ENCODE data around the gene TMEM213.

TMEM213 gene

DNA sequence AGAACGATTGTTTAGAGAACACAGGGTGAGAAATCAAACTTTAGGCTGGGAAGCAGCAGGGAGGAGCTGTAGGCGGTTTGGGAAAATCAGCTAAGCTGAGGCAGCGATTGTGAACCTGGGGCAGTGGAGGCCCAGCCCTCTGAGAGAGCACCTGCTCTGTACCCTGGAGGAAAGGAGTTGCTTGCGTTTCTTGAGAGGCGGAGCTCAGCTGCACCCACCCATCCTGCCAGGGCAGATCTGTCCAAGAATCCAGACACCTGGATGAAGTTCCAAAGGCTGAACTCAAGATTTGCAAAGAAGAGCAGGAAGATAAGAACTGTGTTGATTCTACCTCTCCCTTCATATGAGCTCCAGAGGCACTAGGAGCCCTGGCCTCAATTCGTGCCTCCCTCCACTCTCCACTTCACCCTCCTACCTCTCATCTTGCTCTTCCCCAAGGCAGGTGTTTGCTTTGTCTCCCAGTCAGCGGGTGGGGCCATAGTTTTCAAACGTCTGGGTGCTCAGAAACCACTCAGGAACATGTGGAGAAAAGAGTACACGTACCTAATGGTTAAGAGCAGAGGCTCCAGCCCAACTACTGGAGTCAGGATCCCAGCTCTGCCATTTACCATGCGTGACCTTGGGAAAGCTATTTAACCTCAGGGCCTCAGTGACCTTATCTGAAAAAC is 21.5 kb upstream of the TMEM213 start:
- Histone ChIP-seq H2AFZ (ENCODE audit: low read length) (no peak overlapping the region), H4K20me1 (ENCODE audit: insufficient read depth, low read length, poor library complexity, severe bottlenecking) (no peaks in the 10 kb centered on the region), H3K9ac (ENCODE audit: low read depth, low read length, poor library complexity, severe bottlenecking) (no peak overlapping the region), H3K36me3 (ENCODE audit: insufficient read depth, low read length) (no peaks in the 10 kb centered on the region), H3K9me3 (ENCODE audit: insufficient read depth, low read depth, low read length) (no peaks in the 10 kb centered on the region), H3K9me2 (replicated peaks; ENCODE audit: low read depth, low read length) (no peaks in the 10 kb centered on the region), H3K79me2 (ENCODE audit: insufficient read depth, low read length) (no peaks in the 10 kb centered on the region), H3K4me1 (ENCODE audit: insufficient read depth, low read length, poor library complexity, severe bottlenecking) (no peaks in the 10 kb centered on the region), H3F3A (ENCODE audit: low read depth) (no peaks in the 10 kb centered on the region), H3K4me2 (ENCODE audit: low read depth, low read length, poor library complexity, severe bottlenecking) (no peak overlapping the region), H3K27me3 (ENCODE audit: insufficient read depth, low read length, poor library complexity, severe bottlenecking) (no peaks in the 10 kb centered on the region), H3K4me3 (ENCODE audit: low read length, poor library complexity, severe bottlenecking) (no peak overlapping the region)
- no peak for TF ChIP-seq EZH2phosphoT487 (IDR thresholded peaks at IDR 0.05; ENCODE audit: borderline replicate concordance)
- TF ChIP-seq, protein P1, sequence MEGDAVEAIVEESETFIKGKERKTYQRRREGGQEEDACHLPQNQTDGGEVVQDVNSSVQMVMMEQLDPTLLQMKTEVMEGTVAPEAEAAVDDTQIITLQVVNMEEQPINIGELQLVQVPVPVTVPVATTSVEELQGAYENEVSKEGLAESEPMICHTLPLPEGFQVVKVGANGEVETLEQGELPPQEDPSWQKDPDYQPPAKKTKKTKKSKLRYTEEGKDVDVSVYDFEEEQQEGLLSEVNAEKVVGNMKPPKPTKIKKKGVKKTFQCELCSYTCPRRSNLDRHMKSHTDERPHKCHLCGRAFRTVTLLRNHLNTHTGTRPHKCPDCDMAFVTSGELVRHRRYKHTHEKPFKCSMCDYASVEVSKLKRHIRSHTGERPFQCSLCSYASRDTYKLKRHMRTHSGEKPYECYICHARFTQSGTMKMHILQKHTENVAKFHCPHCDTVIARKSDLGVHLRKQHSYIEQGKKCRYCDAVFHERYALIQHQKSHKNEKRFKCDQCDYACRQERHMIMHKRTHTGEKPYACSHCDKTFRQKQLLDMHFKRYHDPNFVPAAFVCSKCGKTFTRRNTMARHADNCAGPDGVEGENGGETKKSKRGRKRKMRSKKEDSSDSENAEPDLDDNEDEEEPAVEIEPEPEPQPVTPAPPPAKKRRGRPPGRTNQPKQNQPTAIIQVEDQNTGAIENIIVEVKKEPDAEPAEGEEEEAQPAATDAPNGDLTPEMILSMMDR (conservative IDR thresholded peaks at IDR 0.05; ENCODE audit: low read length): no peak

DNA sequence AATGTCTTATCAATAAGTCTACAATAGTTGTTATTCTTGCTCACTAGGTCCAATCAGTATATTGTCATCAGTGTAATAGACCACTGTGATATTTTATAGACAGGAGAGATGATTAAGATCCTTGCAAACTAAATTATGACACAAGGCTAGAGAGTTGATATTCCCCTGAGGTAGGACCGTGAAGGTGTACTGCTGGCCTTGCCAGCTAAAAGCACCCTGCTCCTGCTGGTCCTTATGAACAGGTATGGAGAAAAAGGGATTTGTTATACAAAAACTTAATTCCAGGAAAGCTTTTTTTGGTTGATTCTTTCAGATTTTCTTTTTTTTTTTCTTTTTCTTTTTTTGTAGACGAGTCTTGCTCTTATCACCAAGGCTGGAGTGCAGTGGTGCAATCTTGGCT is 16.8 kb upstream of the TMEM213 start:
- H3K4me3 ChIP-seq (ENCODE audit: low read length, poor library complexity, severe bottlenecking): no peak overlapping the region
- H3K36me3 ChIP-seq (ENCODE audit: insufficient read depth, low read length): no peaks in the 10 kb centered on the region
- no peak overlapping the region for H3K9ac ChIP-seq (ENCODE audit: low read depth, low read length, poor library complexity, severe bottlenecking)
- no peak overlapping the region for H2AFZ ChIP-seq (ENCODE audit: low read length)
- H3K9me3 ChIP-seq (ENCODE audit: insufficient read depth, low read depth, low read length): no peaks in the 10 kb centered on the region
- H4K20me1 ChIP-seq (ENCODE audit: insufficient read depth, low read length, poor library complexity, severe bottlenecking): no peaks in the 10 kb centered on the region
- no peaks in the 10 kb centered on the region for H3F3A ChIP-seq (ENCODE audit: low read depth)
- no peak overlapping the region for H3K4me2 ChIP-seq (ENCODE audit: low read depth, low read length, poor library complexity, severe bottlenecking)
- no peaks in the 10 kb centered on the region for H3K9me2 ChIP-seq (replicated peaks; ENCODE audit: low read depth, low read length)
- no peaks in the 10 kb centered on the region for H3K27me3 ChIP-seq (ENCODE audit: insufficient read depth, low read length, poor library complexity, severe bottlenecking)
- no peaks in the 10 kb centered on the region for H3K4me1 ChIP-seq (ENCODE audit: insufficient read depth, low read length, poor library complexity, severe bottlenecking)
- TF ChIP-seq, protein P1 (conservative IDR thresholded peaks at IDR 0.05; ENCODE audit: low read length): no peak
- TF ChIP-seq EZH2phosphoT487 (IDR thresholded peaks at IDR 0.05; ENCODE audit: borderline replicate concordance): no peak
- H3K79me2 ChIP-seq (ENCODE audit: insufficient read depth, low read length): no peaks in the 10 kb centered on the region

- no peaks in the 10 kb centered on the region; the same call in 1 of the 2 replicates for H3K9me3 ChIP-seq (ENCODE audit: insufficient read depth, low read depth, low read length)
- no peak overlapping the region for H3K4me3 ChIP-seq (ENCODE audit: low read length, poor library complexity, severe bottlenecking)
- no peaks in the 10 kb centered on the region for H3K9me2 ChIP-seq (replicated peaks; ENCODE audit: low read depth, low read length)
- H3K79me2 ChIP-seq (ENCODE audit: insufficient read depth, low read length): no peaks in the 10 kb centered on the region
- H3K27me3 ChIP-seq (ENCODE audit: insufficient read depth, low read length, poor library complexity, severe bottlenecking): no peaks in the 10 kb centered on the region
- no peaks in the 10 kb centered on the region for H3K4me1 ChIP-seq (ENCODE audit: insufficient read depth, low read length, poor library complexity, severe bottlenecking)
- no peaks in the 10 kb centered on the region for H3K36me3 ChIP-seq (ENCODE audit: insufficient read depth, low read length)
- no peak overlapping the region for H2AFZ ChIP-seq (ENCODE audit: low read length)
- no peaks in the 10 kb centered on the region for H3F3A ChIP-seq (ENCODE audit: low read depth)
- H3K9ac ChIP-seq (ENCODE audit: low read depth, low read length, poor library complexity, severe bottlenecking): no peak overlapping the region
- no peaks in the 10 kb centered on the region for H4K20me1 ChIP-seq (ENCODE audit: insufficient read depth, low read length, poor library complexity, severe bottlenecking)
- TF ChIP-seq, protein P1 (conservative IDR thresholded peaks at IDR 0.05; ENCODE audit: low read length): no peak
- no peak for TF ChIP-seq EZH2phosphoT487 (IDR thresholded peaks at IDR 0.05; ENCODE audit: borderline replicate concordance)
- no peak overlapping the region for H3K4me2 ChIP-seq (ENCODE audit: low read depth, low read length, poor library complexity, severe bottlenecking)
Observed at GRCh38 chr7:138784692-138785091, 13.1 kb upstream of the TMEM213 start.
